K562 (cell line): ENCODE results near the gene IL12A. TPM values are rescaled to one million over a fixed set of nuclear protein-coding genes. Genes with fewer than 3 reads are reported as not detected.

Experiments
- polyA plus RNA-seq, 8 experiments: library from polyadenylated mRNA; depleted of rRNA in 4 of 8; stranded (reverse) in 5 of 8; unstranded in 3 of 8; fragments of >200 nt; fragmentation: Nextera tagmentation in 2 of 8; fragmentation: Illumina TruSeq in 1 of 8; extraction: Ambion mirVana in 2 of 8; extraction: Trizol in 1 of 8; gene quantifications; 2 replicates each; pipeline versions ENCODE4 v1.2.1 to v1.2.3, GENCODE V29; 2011 to 2014; ENCODE audit warnings: inconsistent platforms in 1 of 8, missing spikeins in 1 of 8
- total RNA-seq, 7 experiments: library from RNA; depleted of rRNA in 6 of 7; stranded (reverse); fragments of >200 nt in 6 of 7; fragmentation: Illumina TruSeq in 2 of 7; extraction: Trizol in 2 of 7; gene quantifications; 2 replicates each; pipeline versions ENCODE4 v1.2.1 to v1.2.3, GENCODE V29; 2011 to 2021; ENCODE audit warnings: low replicate concordance in 1 of 7

Gene IL12A
- total and polyA plus RNA-seq, 9 of the 15 experiments (the other 6 are each of a cell fraction or from before 2014, with no cell fraction given) = not detected

Other genes starting within 250 kb of the IL12A start
- not detected in 2 replicates for gene SCHIP1, start 149.0 kb upstream of the IL12A start, total RNA-seq (2014; rRNA removed)
- not detected in 2 replicates for gene SCHIP1, start 149.0 kb upstream of the IL12A start, total RNA-seq (2014; rRNA removed; fragmentation: Illumina TruSeq; extraction: Trizol)
- gene SCHIP1, start 149.0 kb upstream of the IL12A start, total RNA-seq (2015; rRNA removed; fragmentation: Illumina TruSeq; extraction: Trizol) = not detected in 2 replicates
- not detected in 2 replicates for gene SCHIP1, start 149.0 kb upstream of the IL12A start, total RNA-seq (2021)
- not detected in 2 replicates for gene SCHIP1, start 149.0 kb upstream of the IL12A start, polyA plus RNA-seq (2011; rRNA removed)
- not detected in 2 replicates for gene SCHIP1, start 149.0 kb upstream of the IL12A start, polyA plus RNA-seq (2014; fragmentation: Illumina TruSeq; extraction: Trizol)
- gene SCHIP1, start 149.0 kb upstream of the IL12A start, polyA plus RNA-seq (2014; fragmentation: Nextera tagmentation; extraction: Ambion mirVana) = not detected
- not detected in 2 replicates for gene SCHIP1, start 149.0 kb upstream of the IL12A start, polyA plus RNA-seq (2014; rRNA removed)
- 0.14 and 0.33 TPM in 2 replicates for gene C3orf80, start 236.6 kb downstream of the IL12A start, total RNA-seq (2014; rRNA removed)
- 0.07 and 0.13 TPM in 2 replicates for gene C3orf80, start 236.6 kb downstream of the IL12A start, total RNA-seq (2014; rRNA removed; fragmentation: Illumina TruSeq; extraction: Trizol)
- gene C3orf80, start 236.6 kb downstream of the IL12A start, total RNA-seq (2015; rRNA removed; fragmentation: Illumina TruSeq; extraction: Trizol) = 0.08 and 0.11 TPM in 2 replicates
- 0.60 and 0.75 TPM in 2 replicates for gene C3orf80, start 236.6 kb downstream of the IL12A start, total RNA-seq (2021)
- gene C3orf80, start 236.6 kb downstream of the IL12A start, polyA plus RNA-seq (2011; rRNA removed) = 0.07 and 0.16 TPM in 2 replicates
- 0.06 and 0.18 TPM in 2 replicates for gene C3orf80, start 236.6 kb downstream of the IL12A start, polyA plus RNA-seq (2014; fragmentation: Illumina TruSeq; extraction: Trizol)
- under 1 TPM; 0.03 to 0.04 TPM for gene C3orf80, start 236.6 kb downstream of the IL12A start, polyA plus RNA-seq (2014; fragmentation: Nextera tagmentation; extraction: Ambion mirVana)
- gene C3orf80, start 236.6 kb downstream of the IL12A start, polyA plus RNA-seq (2014; rRNA removed) = 0.16 and 0.31 TPM in 2 replicates